GM21529 (cell line): ENCODE results near the gene NEIL1.

Experiments used
- ATAC-seq: cut with Tn5 transposase; IDR thresholded peaks from one replicate; pipeline ENCODE4 v1.9.1; 2021; ENCODE audit not compliant: unreplicated experiment

The NEIL1 gene

GRCh38 chr15:75355369-75355768, 8.5 kb downstream of the NEIL1 start:
- no peak for ATAC-seq

- ATAC-seq, result no peak
Measured at GRCh38 chr15:75356006-75356405, 9.2 kb downstream of the NEIL1 start.

- no peak for ATAC-seq
Measured at GRCh38 chr15:75356517-75356916, 9.7 kb downstream of the NEIL1 start.

- no peak for ATAC-seq
Measured at GRCh38 chr15:75357976-75358673, 11.3 kb downstream of the NEIL1 start.

- ATAC-seq, result no peak
Measured at GRCh38 chr15:75358771-75359536, 12.1 kb downstream of the NEIL1 start.

- ATAC-seq, result no peak
Measured at GRCh38 chr15:75359537-75360250, 12.9 kb downstream of the NEIL1 start.

GRCh38 chr15:75360391-75360790, 13.6 kb downstream of the NEIL1 start:
- ATAC-seq, result no peak

- no peak for ATAC-seq
Measured at GRCh38 chr15:75360856-75361255, 14.0 kb downstream of the NEIL1 start.

GRCh38 chr15:75361361-75361988, 14.6 kb downstream of the NEIL1 start:
- no peak for ATAC-seq

GRCh38 chr15:75361989-75362641, 15.3 kb downstream of the NEIL1 start:
- no peak for ATAC-seq

GRCh38 chr15:75362642-75363249, 15.9 kb downstream of the NEIL1 start:
- ATAC-seq, result no peak

- no peak for ATAC-seq
Measured at GRCh38 chr15:75363786-75364185, 16.9 kb downstream of the NEIL1 start.

GRCh38 chr15:75364881-75365280, 18.0 kb downstream of the NEIL1 start:
- ATAC-seq, result no peak

GRCh38 chr15:75366163-75366562, 19.3 kb downstream of the NEIL1 start:
- no peak for ATAC-seq

- ATAC-seq, result no peak
Measured at GRCh38 chr15:75367006-75367405, 20.2 kb downstream of the NEIL1 start.

GRCh38 chr15:75367406-75367912, 20.6 kb downstream of the NEIL1 start:
- no peak for ATAC-seq

GRCh38 chr15:75367913-75368688, 21.3 kb downstream of the NEIL1 start, which contains the start of gene MAN2C1:
TSS of gene MAN2C1 (minus strand) at chr15:75368607. CDS start at chr15:75368583, 24 bp downstream.
- ATAC-seq, result peak; percentile 89

GRCh38 chr15:75368689-75369239, 21.9 kb downstream of the NEIL1 start:
- ATAC-seq, result peak; percentile 3
